Left ventricle myocardium superior (tissue), 1 donor: ENCODE results near the gene PRAMEF15. TPM values are rescaled to one million over a fixed set of nuclear protein-coding genes. Genes with fewer than 3 reads are reported as not detected.

Experiments used
- total RNA-seq: library from RNA; stranded (reverse); fragmentation: NEBNext Ultra II Directional; extraction: Animal tissue kit (Norgen Biotek cat#: 25700); gene quantifications from one replicate; pipeline ENCODE4 v1.2.1, GENCODE V29; 2021
- donor health status: DM: no; HTN: yes; CAD: no; lungs with severe emphysema.

PRAMEF15 gene
- total RNA-seq, 1 donor from 2014 or later, result not detected

Other genes starting within 250 kb of the PRAMEF15 start
- gene PRAMEF25, start 244.8 kb upstream of the PRAMEF15 start, total RNA-seq, result not detected
- not detected for gene HNRNPCL2, start 198.7 kb upstream of the PRAMEF15 start, total RNA-seq
- gene PRAMEF26, start 159.6 kb upstream of the PRAMEF15 start, total RNA-seq, result not detected
- gene HNRNPCL4, start 149.9 kb upstream of the PRAMEF15 start, total RNA-seq, result not detected
- not detected for gene PRAMEF9, start 143.7 kb upstream of the PRAMEF15 start, total RNA-seq
- not detected for gene PRAMEF13, start 114.2 kb upstream of the PRAMEF15 start, total RNA-seq
- gene PRAMEF18, start 89.4 kb upstream of the PRAMEF15 start, total RNA-seq, result not detected
- gene PRAMEF5, start 61.4 kb upstream of the PRAMEF15 start, total RNA-seq, result not detected
- gene PRAMEF8, start 30.4 kb upstream of the PRAMEF15 start, total RNA-seq, result not detected
- not detected for gene PRAMEF33, start 12.0 kb upstream of the PRAMEF15 start, total RNA-seq
- gene PRAMEF14, start 31.6 kb downstream of the PRAMEF15 start, total RNA-seq, result not detected
- not detected for gene PRAMEF19, start 56.4 kb downstream of the PRAMEF15 start, total RNA-seq
- not detected for gene PRAMEF17, start 74.1 kb downstream of the PRAMEF15 start, total RNA-seq
- not detected for gene PRAMEF20, start 94.9 kb downstream of the PRAMEF15 start, total RNA-seq
- 0.15 TPM for gene LRRC38, start 198.4 kb downstream of the PRAMEF15 start, total RNA-seq